ENCODE measurements around the gene COPZ1.

COPZ1 gene

GRCh38 chr12:54386403-54387113 lies 61.6 kb downstream of the COPZ1 start:
- TF ChIP-seq CTCF (conservative IDR thresholded peaks at IDR 0.05; ENCODE audit: low read depth, low read length) = no peak
- H3K4me3 ChIP-seq (ENCODE audit: low read depth, low read length) = no peak overlapping the region
- DNase-seq (ENCODE audit: low read depth) = no peak

- no peak for DNase-seq (ENCODE audit: low read depth)
- no peak for TF ChIP-seq CTCF (conservative IDR thresholded peaks at IDR 0.05; ENCODE audit: low read depth, low read length)
- no peak overlapping the region for H3K4me3 ChIP-seq (ENCODE audit: low read depth, low read length)
Measured at GRCh38 chr12:54387114-54387467, 62.2 kb downstream of the COPZ1 start.

GRCh38 chr12:54388237-54389133 lies 63.6 kb downstream of the COPZ1 start:
- no peak for TF ChIP-seq CTCF (conservative IDR thresholded peaks at IDR 0.05; ENCODE audit: low read depth, low read length)
- no peak overlapping the region for H3K4me3 ChIP-seq (ENCODE audit: low read depth, low read length)
- DNase-seq (ENCODE audit: low read depth) = no peak

- H3K4me3 ChIP-seq (ENCODE audit: low read depth, low read length) = no peak overlapping the region
- no peak for TF ChIP-seq CTCF (conservative IDR thresholded peaks at IDR 0.05; ENCODE audit: low read depth, low read length)
- DNase-seq (ENCODE audit: low read depth) = no peak
Measured at GRCh38 chr12:54389134-54389508, 64.2 kb downstream of the COPZ1 start.

GRCh38 chr12:54389607-54390175 lies 64.8 kb downstream of the COPZ1 start:
- H3K4me3 ChIP-seq (ENCODE audit: low read depth, low read length) = no peak overlapping the region
- no peak for TF ChIP-seq CTCF (conservative IDR thresholded peaks at IDR 0.05; ENCODE audit: low read depth, low read length)
- DNase-seq (ENCODE audit: low read depth) = no peak

- H3K4me3 ChIP-seq (ENCODE audit: low read depth, low read length) = no peak overlapping the region
- no peak for TF ChIP-seq CTCF (conservative IDR thresholded peaks at IDR 0.05; ENCODE audit: low read depth, low read length)
- DNase-seq (ENCODE audit: low read depth) = no peak
Measured at GRCh38 chr12:54390176-54390667, 65.3 kb downstream of the COPZ1 start.

Data from choroid plexus epithelial cell (primary cell).